ENCODE measurements around the gene KCNT1.
"Not testable (repeated sequence)": the region's sequence is repeated elsewhere in the genome, so short reads cannot be mapped to it uniquely, and the experiment has no call there.

KCNT1 gene

GRCh38 chr9:135701959-135702721, at the start of gene KCNT1:
Gene KCNT1, plus strand, starts transcription at chr9:135702185. Its CDS starts 74 bp downstream, at chr9:135702259.
- DNase-seq: no peak

- DNase-seq: no peak
These were observed 46.7 kb upstream of the KCNT1 start for GRCh38 chr9:135655317-135655716.

GRCh38 chr9:135657416-135657815, 44.6 kb upstream of the KCNT1 start:
- DNase-seq: no peak

- no peak for DNase-seq
These were observed 42.7 kb upstream of the KCNT1 start for GRCh38 chr9:135659252-135659651.

GRCh38 chr9:135660407-135660806, 41.6 kb upstream of the KCNT1 start:
- DNase-seq: no peak

GRCh38 chr9:135661816-135662560, 40.0 kb upstream of the KCNT1 start:
- no peak for DNase-seq

- no peak for DNase-seq
These were observed 39.1 kb upstream of the KCNT1 start, which contains the start of gene LCN9 for GRCh38 chr9:135662758-135663450. Gene LCN9, plus strand, starts transcription at chr9:135663309. Its CDS starts 13 bp downstream, at chr9:135663322.

GRCh38 chr9:135663451-135663770, 38.6 kb upstream of the KCNT1 start:
- DNase-seq: no peak

GRCh38 chr9:135663857-135664256, 38.1 kb upstream of the KCNT1 start:
- DNase-seq: no peak

- no peak for DNase-seq
These were observed 37.7 kb upstream of the KCNT1 start for GRCh38 chr9:135664266-135664665.

- no peak for DNase-seq
These were observed 36.9 kb upstream of the KCNT1 start for GRCh38 chr9:135664801-135665794.

GRCh38 chr9:135665795-135666189, 36.2 kb upstream of the KCNT1 start:
- no peak for DNase-seq

GRCh38 chr9:135666534-135667462, 35.2 kb upstream of the KCNT1 start:
- no peak for DNase-seq

- no peak for DNase-seq
These were observed 34.5 kb upstream of the KCNT1 start for GRCh38 chr9:135667463-135668001.

- not testable (repeated sequence) for DNase-seq
These were observed 33.0 kb upstream of the KCNT1 start for GRCh38 chr9:135669018-135669417.

GRCh38 chr9:135669616-135670285, 32.2 kb upstream of the KCNT1 start:
- DNase-seq: no peak

- DNase-seq: no peak
These were observed 31.0 kb upstream of the KCNT1 start for GRCh38 chr9:135670721-135671590.

- no peak for DNase-seq
These were observed 30.4 kb upstream of the KCNT1 start for GRCh38 chr9:135671591-135672041.

- DNase-seq: not testable (repeated sequence)
These were observed 29.2 kb upstream of the KCNT1 start for GRCh38 chr9:135672786-135673185.

All from CD4-positive, alpha-beta T cell treated with Interferon gamma for 1 hour (primary cell).